ENCODE data around the gene KLK14. TPM values are rescaled to one million over a fixed set of nuclear protein-coding genes. Genes with fewer than 3 reads are reported as not detected.

Gene KLK14
- total RNA-seq, 1 experiment from 2014 or later = 0.30 TPM

DNA sequence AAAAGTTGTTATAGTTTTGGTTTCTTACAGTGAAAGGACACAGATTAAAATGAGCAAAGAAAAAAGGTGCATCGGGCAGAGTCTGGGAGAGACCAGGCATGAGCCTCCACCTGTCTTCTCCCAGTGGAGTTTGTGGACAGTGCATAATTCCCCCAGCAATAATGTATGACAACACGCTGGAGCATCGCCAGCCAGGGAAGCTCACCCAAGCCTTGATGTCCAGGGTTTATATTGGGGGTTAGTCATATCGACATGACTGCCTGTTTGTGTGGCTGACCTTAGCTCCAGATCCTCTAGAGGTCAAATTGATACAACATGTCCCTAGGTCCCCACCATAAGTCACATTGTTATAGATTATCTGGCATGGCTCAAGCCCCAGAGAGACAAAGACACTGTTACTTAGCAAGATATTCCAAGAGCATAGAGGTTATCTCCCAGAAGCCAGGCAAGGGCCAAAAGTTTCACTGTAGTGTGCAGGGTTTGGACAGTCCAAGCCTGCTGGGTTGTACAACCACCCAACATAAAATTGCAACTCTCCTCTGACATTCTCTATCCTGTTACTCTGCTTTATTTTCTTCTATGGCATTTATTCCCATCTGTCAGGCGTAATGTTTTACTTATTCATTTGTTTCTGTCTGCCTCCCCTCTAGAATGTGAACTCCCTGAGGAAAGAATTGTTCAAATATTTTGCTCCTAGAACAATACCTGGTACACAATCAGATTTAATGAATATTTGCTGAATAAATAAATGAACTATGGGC is 12.2 kb downstream of the KLK14 start:
- Mint-ChIP-seq H3K36me3 (ENCODE audit: insufficient read depth, unreplicated experiment) (no peaks in the 10 kb centered on the region), H3K9me3 (ENCODE audit: unreplicated experiment) (peaks cover 21% of the 10 kb centered on the region), H3K4me3 (ENCODE audit: unreplicated experiment) (no peak overlapping the region), H3K27ac (ENCODE audit: low read depth, unreplicated experiment) (no peak overlapping the region), H3K27me3 (ENCODE audit: insufficient read depth, unreplicated experiment) (no peaks in the 10 kb centered on the region), H3K4me1 (ENCODE audit: insufficient read depth, unreplicated experiment) (no peaks in the 10 kb centered on the region)
- CTCF ChIA-PET = interaction anchor here (0.6 kb wide), 2 partner anchors 26 to 30 kb away, joined by 3 read pairs; no protein-coding TSS in a partner anchor
- intact Hi-C loops (cut with micrococcal nuclease) = no loop called here
- POLR2A ChIA-PET = interaction anchor here (0.5 kb wide), 1 partner anchor 69 kb away, joined by 3 read pairs; no protein-coding TSS in a partner anchor
- TF ChIP-seq, protein P1, sequence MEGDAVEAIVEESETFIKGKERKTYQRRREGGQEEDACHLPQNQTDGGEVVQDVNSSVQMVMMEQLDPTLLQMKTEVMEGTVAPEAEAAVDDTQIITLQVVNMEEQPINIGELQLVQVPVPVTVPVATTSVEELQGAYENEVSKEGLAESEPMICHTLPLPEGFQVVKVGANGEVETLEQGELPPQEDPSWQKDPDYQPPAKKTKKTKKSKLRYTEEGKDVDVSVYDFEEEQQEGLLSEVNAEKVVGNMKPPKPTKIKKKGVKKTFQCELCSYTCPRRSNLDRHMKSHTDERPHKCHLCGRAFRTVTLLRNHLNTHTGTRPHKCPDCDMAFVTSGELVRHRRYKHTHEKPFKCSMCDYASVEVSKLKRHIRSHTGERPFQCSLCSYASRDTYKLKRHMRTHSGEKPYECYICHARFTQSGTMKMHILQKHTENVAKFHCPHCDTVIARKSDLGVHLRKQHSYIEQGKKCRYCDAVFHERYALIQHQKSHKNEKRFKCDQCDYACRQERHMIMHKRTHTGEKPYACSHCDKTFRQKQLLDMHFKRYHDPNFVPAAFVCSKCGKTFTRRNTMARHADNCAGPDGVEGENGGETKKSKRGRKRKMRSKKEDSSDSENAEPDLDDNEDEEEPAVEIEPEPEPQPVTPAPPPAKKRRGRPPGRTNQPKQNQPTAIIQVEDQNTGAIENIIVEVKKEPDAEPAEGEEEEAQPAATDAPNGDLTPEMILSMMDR (IDR thresholded peaks at IDR 0.05; ENCODE audit: unreplicated experiment) = no peak
- BruUV-seq (replicated peaks) = no TSS peak
- DNase-seq (ENCODE audit: unreplicated experiment) = no peak

DNA sequence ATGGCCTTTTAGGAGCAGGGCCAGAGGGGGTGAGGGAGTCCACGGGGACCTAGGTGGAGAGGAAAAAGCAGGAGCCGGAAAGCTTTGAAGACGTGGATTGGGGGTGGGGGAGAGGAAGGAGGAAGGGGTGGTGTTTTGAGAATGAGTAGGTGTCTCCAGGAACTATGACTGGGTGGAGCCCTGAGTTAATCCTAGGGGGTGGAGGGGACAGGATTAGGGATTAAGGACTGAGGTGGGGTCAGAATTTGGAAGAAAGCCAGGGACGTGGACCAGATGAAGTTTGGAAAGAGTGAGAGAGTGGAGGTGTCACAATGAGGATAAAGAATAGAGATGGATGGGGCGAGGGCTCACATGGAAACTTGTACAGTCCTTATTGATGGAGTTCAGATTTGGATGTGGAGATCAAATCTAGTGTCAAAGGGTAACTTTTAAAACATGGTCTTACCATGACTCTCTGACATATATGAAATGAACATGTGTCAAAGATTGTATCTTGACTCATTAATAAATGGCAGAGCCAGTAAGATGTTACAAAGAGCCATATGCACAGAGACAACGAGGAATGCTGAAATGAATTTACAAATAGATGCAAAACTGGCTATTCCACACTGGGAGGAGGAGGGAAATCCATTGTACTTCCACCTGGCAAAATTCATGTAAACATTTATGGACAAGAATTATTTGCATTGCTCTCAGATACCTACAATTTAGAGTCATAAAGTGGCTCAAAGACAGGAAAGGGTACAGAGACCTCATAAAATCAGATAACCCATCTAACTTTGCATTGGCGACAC is 16.1 kb downstream of the KLK14 start:
- ChIA-PET CTCF (interaction anchor here (0.6 to 1.1 kb wide), 3 partner anchors 30 to 591 kb away, joined by 3 to 5 read pairs (median 3); no protein-coding TSS in a partner anchor), POLR2A (interaction anchor here (0.7 to 1.0 kb wide), 2 partner anchors 16 to 24 kb away, joined by 3 to 4 read pairs; no protein-coding TSS in a partner anchor)
- no peaks in the 10 kb centered on the region for H3K4me1 Mint-ChIP-seq (ENCODE audit: insufficient read depth, unreplicated experiment)
- no peaks in the 10 kb centered on the region for H3K36me3 Mint-ChIP-seq (ENCODE audit: insufficient read depth, unreplicated experiment)
- H3K27me3 Mint-ChIP-seq (ENCODE audit: insufficient read depth, unreplicated experiment) = no peaks in the 10 kb centered on the region
- peaks cover 17% of the 10 kb centered on the region for H3K9me3 Mint-ChIP-seq (ENCODE audit: unreplicated experiment)
- no TSS peak for BruUV-seq (replicated peaks)
- intact Hi-C loops (cut with micrococcal nuclease) = no loop called here
- no peak for DNase-seq (ENCODE audit: unreplicated experiment)
- H3K27ac Mint-ChIP-seq (ENCODE audit: low read depth, unreplicated experiment) = no peak overlapping the region
- no peak overlapping the region for H3K4me3 Mint-ChIP-seq (ENCODE audit: unreplicated experiment)
- TF ChIP-seq, protein P1 (IDR thresholded peaks at IDR 0.05; ENCODE audit: unreplicated experiment) = no peak

DNA sequence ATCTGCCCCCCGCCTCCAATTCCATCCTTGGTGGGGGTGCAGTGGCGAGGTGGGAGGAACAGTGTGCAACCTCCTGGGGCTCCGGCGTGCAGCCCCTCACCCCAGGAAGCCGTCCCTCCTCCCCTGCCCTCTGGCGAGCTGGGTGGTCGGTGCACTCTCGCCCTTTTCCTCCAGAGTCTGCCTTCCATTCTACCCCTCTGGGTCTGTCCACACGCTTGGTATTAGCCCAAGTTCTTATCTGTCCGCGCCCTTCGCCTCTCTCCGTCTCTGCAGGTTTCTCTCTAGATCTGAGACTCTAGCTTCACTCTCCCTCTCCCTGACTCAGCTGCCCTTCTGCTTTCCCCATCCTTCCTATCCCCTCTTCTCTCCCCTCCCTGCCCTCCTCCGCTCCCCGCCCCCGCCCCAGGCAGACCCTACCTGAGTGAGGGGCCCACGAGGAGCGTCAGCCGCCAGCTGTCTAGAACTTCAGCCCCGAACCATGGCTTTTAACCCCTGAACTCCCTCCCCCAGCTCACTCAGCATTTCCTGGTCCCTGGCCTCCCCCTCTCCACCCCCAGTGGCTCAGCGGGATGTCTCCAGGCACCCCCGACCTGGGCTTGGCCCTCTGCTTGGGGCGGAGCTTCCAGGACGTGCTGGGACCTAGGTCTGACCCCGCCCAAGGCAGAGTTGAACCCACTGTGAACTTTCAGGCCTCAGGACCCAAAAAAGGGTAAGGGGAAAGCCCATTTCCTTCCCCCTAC is 17.3 kb downstream of the KLK14 start:
- ChIA-PET POLR2A (interaction anchor here (0.6 kb wide), 1 partner anchor 1137 kb away, joined by 3 read pairs; no protein-coding TSS in a partner anchor), CTCF (interaction anchor here (0.6 to 1.1 kb wide), 3 partner anchors 31 to 842 kb away, joined by 3 to 5 read pairs (median 3); no protein-coding TSS in a partner anchor)
- Mint-ChIP-seq H3K27ac (ENCODE audit: low read depth, unreplicated experiment) (no peak overlapping the region), H3K36me3 (ENCODE audit: insufficient read depth, unreplicated experiment) (no peaks in the 10 kb centered on the region), H3K4me3 (ENCODE audit: unreplicated experiment) (no peak overlapping the region), H3K27me3 (ENCODE audit: insufficient read depth, unreplicated experiment) (no peaks in the 10 kb centered on the region), H3K4me1 (ENCODE audit: insufficient read depth, unreplicated experiment) (no peaks in the 10 kb centered on the region), H3K9me3 (ENCODE audit: unreplicated experiment) (peaks cover 27% of the 10 kb centered on the region)
- TF ChIP-seq, protein P1 (IDR thresholded peaks at IDR 0.05; ENCODE audit: unreplicated experiment) = no peak
- DNase-seq (ENCODE audit: unreplicated experiment) = no peak
- intact Hi-C loops (cut with micrococcal nuclease) = no loop called here
- no TSS peak for BruUV-seq (replicated peaks)
